Hepatic stellate cell (primary cell): Measurements from ENCODE around the gene FAT1.

Experiments used
- DNase-seq: peaks from one replicate; pipeline ENCODE4 v3.0.0; 2011; ENCODE audit warnings: low spot score

The FAT1 gene

DNA sequence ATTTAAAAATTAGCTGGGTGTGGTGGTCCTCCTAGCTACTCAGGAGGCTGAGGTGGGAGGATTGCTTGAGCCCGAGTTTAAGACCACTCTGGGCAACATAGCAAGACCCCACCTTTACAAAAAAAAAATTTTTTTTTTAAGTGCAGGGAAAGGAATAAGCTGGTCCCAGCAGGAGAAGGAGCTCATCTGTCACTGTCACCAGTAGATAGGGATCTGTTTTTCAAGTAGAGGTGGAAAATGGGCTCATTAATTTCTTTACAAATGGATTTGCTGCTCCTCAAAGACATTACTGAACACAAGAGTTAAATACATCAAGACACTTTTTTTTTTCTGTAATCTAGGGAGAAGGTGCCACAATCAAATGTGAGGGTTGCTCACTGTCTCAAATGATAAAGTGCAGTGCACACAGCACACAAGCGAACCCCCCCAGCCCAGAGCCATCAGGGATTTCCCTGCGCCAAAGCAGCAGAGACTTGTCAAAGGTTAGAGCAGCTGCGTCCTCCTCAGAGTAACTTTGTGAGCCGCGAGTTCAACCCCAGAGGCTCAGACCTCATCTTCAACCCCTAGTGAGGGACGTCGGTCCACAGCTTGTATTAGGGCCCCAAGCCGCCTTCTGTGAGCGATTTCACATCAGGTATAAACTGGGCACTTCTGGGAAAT lies 154.0 kb downstream of the FAT1 start:
- no peak for DNase-seq

DNA sequence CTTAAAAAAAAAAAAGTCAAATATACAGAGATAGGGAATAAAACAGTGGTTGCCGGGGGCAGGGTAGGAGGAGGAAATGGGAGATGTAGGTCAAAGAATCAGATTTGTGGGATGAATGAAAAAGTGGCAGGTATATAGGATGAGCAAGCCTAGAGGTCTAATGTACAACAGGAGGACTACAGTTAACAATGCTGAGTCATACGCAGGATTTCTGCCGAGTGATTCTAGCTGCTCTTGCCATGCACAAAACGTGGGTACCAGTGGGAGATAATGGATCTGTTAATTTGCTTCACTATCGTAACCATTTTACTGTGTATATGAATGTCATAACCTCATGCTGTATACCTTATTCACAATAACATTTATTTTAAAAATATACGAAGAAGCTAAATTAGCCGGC lies 157.6 kb downstream of the FAT1 start:
- no peak for DNase-seq

DNA sequence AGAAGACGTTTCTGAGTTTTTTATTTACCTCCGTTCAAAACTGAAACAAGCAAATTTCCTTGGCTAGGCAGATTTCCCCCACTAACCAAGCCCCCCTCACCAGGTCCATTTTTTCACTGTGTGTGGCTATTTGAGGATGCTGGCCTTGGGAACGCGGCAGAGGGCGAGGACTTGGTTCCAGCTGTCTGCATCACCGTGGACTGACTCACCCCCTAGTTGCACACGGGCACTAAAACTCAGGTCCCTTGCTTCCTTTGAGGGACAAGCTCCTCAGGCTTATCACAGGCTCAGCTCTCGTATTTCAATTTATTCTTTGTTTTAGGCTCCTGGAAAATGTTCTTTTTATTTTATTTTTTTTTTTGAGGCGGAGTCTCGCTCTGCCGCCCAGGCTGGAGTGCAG lies 159.9 kb downstream of the FAT1 start:
- DNase-seq: peak; percentile 43

DNA sequence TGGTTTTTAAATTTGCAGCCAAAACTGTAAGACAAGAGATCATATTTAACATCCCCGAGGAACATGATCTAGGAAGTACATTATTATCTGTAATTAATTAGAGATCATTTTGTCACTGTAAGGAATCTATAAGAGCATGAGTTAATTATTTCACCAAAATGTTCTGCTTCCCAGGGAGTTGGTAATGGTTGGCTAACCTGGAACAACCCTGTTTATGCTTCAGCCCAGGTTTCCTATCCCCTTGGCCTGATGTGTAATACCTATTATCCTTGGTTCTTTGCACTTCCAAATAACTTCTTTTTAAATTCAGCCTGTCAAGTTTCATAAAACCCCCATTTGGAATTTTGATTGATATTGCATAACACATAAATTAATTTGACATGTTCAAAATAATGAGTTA lies 161.9 kb downstream of the FAT1 start:
- DNase-seq: no peak

DNA sequence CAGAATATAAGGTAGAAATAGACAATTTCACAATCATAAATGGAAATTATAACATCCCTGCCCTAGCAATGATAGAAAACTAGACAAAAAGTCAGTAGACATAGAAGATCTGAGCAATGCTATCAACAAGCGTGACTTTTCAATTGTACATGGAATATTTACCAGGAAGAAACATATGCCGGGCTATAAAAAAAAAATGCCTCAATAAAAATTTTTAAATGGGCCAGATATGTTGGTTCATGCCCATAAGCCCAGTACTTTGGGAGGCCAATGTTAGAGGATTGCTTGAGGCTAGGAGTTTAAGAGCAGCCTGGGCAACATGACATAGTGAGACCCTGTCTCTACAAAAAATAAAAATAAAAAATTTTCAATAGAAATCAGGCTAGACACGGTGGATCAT lies 163.0 kb downstream of the FAT1 start:
- DNase-seq: no peak

DNA sequence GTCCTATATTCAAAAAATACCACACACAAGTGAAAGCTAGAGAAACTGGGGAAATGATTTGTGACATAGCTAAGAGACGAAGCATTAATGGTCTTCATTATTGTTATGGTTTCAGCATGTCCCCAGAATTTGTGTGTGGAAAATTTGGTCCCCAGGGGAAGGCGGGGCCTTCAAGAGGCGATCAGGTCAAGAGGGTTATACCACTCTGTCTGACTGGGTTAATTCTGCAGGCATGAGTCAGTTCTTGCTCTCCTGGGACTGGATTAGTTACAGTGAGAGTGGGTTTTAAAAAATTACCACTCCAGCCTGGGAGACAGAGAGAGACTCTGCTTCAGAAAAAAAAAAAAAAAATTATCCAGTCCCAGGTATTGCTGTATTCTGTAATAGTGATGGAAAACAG lies 166.2 kb downstream of the FAT1 start:
- DNase-seq: peak; percentile 60

DNA sequence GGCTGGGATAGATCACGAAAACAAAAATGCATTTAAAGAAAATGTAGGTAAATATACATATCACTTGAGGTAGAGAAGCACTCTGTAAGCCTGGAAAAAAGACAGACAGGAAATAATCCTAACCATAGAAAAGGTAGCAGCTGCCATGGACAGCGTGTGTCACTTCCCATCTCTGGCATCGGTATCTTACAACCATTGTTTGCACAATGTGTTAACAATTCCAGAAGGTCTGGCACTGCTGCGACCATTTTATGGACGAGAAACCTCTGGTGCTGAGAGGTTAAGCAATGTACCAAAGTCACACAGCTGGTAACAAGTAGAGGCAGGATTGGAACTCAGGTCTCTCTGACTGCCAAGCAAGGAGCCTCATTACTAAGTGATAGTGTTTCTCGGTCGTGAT lies 166.6 kb downstream of the FAT1 start:
- no peak for DNase-seq

DNA sequence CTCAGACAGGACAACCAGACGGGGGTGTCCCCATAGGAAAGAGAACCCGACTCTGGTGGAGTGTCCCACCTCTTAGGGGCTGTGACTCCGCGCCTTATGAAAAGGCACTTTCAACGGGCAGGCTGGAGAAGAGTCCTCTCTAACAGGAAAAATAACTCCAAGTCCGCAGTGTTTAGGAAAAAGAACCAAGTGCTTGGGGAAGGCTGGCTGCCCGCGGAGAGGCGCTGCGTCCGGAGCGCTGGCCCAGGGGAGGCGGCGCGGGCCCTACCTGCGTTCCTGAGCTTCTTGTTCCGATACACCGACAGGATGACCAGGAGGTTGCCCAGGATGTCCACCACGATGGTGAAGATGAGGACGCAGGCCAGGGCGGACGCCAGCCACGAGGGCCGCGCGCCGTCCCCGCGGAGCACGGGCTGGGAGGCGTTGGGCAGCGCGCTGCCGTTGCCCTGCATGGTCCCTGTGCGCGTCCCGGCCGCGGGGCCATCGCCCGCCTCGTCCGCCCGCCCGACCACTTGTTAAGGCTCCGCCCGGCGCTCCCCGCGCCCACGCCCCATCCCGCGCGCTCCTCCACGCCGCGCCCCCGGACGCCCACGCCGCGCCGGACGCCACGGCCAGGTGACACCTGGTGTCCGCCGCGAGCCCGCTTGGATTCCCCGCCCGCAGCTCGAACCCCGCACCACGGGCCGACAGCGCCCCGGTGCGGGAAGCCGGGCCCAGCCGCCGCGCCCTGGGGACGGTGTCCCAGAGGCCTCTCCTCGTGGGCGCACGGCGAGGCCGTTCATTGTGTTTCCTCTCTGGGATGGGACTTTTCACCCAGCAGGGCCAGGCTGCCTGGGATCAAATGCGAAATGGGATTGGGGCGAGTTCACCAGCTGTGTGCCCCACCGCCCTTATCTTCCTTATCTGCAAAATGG lies 168.5 kb downstream of the FAT1 start, which contains the start of gene MTNR1A:
Gene MTNR1A (minus strand): TSS at position 654 of the 914 bp plus-strand sequence. CDS start 202 bp downstream, at position 452.
- DNase-seq: no peak

DNA sequence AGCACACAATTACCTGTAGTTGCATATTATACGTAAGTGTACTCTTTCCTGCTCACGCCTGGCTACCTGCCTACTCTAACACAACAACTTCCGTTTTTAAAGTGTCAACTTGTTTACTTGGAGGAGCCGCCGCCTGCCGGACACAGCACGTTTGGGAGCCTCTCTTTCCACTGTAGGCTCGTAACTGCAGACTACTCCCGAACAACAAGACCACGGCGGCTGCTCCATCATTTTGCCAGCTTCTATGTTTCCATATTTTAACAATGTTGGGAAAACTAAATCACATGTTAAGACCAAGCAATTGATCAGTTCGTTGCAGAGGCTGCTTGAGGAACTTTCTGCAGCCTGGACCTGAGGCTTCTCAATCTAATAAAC lies 169.1 kb downstream of the FAT1 start:
- no peak for DNase-seq

DNA sequence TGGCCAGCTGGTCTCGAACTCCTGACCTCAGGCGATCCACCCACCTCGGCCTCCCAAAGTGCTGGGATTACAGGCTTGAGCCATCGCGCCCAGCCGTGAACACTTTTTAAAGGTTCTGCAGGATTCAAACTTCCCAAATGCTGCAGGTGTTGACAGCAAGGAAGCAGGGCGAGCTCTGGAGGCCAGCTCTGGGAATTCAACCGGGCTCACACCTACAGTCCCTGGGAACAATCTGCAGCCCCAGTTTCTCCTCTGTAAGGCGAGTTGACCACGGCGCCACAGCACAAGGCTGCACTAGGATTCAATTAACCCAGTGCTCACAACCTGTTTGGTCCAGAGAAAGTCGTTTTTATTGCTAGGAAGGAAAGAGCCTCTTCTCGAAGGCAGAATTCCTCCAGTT lies 169.9 kb downstream of the FAT1 start:
- DNase-seq: no peak

DNA sequence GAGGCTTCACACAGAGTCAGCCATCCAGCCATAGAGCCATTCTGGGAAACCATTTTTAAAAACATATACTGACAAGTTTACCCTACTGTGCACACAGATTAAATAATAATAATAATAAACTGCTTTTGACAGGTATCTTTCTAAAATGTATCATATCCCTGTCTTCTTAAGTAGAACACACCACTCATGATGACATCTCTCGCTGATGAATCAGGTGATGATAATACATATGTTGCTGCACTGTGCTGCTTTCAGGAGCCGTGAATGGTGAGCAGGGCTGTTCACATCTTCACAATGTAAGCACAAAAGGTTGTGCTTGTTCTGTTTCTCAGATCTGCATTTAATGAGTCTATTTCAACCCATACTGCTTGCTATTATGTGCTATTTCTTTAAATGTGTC lies 171.8 kb downstream of the FAT1 start:
- no peak for DNase-seq

DNA sequence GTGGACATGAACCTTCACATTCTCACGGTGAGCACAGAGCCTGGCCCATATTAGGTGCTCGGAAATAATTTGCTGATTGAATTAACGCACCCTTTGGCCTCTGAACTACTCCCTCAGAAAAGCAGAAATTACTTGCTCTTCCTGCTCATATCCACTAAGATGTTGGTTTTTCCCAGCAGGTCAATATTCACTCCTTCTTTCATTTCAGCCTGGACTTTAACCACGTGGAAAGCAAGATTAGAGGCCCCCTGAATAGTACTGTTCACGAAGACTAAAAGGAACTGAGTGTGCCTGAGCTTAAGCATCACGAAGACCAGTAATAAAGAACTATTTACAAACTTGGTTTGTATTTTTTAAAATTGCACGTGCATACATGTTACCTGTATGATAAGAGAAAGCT lies 178.2 kb downstream of the FAT1 start:
- no peak for DNase-seq

DNA sequence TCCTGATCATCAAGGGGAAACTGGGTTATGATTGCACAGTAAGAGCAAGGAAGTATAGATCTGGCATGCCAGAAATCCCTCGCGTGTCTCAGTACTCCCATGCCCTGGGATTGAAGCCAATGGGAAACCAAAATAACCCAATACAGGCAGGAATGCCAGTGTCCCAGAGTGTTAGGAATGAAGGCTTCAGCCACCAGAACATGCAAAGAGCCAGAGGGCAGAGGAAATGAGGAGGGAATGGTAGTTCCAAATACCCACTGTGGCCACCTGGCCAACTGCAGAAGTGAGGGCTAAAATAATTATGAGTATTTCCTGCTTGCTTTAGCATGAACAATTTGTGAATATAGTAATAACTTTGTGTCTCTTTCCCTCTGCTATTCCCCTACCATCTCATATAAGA lies 180.4 kb downstream of the FAT1 start:
- no peak for DNase-seq

DNA sequence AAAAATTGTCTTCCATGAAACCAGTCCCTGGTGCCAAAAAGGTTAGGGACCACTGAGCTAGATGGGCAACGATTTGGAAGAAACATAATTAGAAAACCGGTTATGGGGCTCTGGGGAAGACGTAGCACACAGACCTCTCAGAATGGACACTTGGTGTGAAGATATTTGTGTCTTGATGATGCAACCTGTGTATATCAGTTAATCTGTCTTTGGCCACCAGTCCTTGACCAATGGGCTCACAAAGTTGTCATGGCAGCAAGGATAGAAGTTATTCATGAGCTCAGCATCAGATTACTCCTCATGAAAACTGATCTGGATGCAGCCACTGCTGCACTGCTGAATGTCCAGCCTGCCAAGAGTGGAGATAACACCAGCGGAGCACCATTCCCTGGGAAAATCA lies 181.9 kb downstream of the FAT1 start:
- DNase-seq: no peak

DNA sequence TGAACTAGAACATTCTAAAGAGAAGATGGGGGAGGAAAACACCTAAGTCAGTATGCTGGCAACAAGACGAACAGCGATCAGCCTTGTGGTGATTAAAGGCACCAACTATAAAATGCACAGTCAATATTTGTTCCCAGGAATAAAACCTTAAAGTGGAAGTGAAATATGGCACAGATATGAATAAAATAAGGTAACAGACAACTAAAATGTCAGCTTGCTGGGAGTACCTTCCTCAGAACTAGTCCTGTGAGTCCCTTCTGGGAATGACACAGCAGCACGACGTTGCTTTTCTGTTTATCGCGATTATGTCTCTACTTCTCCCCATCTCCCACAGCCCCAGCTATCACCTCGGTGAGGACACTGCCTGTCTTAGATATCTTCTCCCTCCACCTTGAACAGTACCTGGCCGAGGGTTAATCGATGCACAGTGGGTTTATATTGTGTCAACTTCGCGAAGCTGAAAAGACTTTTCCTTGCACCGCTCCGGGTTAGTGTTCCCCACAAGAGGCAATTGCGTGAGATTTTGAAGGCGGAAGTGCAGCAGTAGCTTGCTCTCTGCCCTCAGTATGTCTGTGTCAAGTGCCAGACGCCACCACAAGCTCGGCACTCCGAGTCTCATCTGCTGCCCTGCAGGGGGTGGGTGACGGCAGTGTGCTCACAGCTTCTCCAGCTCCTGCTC lies 185.7 kb downstream of the FAT1 start:
- DNase-seq: no peak
